Measurements from ENCODE around the gene C20orf173. TPM values are rescaled to one million over a fixed set of nuclear protein-coding genes. Genes with fewer than 3 reads are reported as not detected.

The C20orf173 gene
- total RNA-seq, 1 donor from 2014 or later = not detected

DNA sequence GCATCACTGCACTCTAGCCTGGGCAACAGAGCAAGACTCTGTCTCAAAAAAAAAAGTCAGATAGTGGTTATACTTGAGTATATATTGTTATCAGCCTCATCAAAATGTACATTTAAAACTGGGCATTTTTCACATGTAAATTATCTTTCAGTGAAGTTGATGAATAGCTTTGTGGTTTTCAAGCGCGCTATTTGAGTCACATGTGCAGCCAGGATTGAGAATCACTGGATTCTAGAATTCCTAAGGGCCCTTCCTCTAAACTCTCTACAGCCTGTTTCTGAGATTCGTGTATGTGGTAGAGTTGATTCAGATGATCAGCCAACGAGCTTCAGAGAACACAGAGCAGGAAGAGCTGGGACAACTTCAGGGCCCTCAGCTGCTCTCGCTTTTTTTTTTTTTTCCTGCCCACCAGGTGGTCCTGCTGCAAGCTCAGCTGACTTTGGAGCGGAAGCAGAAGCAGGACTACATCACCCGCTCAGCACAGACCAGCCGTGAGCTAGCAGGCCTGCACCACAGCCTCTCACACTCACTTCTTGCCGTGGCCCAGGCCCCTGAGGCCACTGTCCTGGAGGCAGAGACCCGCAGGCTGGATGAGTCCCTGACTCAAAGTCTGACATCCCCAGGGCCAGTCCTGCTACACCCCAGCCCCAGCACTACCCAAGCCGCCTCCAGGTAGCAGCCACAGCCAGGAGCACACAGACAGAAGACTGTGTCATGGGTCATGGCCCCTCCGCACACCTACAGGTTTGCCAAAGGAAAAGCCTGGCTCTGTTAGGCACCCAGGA lies 18.3 kb downstream of the C20orf173 start:
- H3K4me3 Mint-ChIP-seq = no peak overlapping the region
- no peaks in the 10 kb centered on the region for H3K79me2 ChIP-seq (ENCODE audit: low read depth)
- H3K9me3 Mint-ChIP-seq = no peaks in the 10 kb centered on the region
- no peaks in the 10 kb centered on the region for H3K4me1 Mint-ChIP-seq
- peaks cover 4% of the 10 kb centered on the region for H3K27me3 Mint-ChIP-seq (ENCODE audit: insufficient read depth, low read depth)
- no peak overlapping the region for H3K4me2 ChIP-seq
- H3F3A ChIP-seq (ENCODE audit: low read depth) = no peaks in the 10 kb centered on the region
- no peaks in the 10 kb centered on the region for H3K4me1 ChIP-seq
- no peak overlapping the region for H2AFZ ChIP-seq (replicated peaks)
- no peak overlapping the region for H3K4me3 ChIP-seq
- no peak for TF ChIP-seq EZH2 (IDR thresholded peaks at IDR 0.05)
- H3K36me3 Mint-ChIP-seq = peaks cover 11% of the 10 kb centered on the region
- H3K27ac Mint-ChIP-seq = no peak overlapping the region
- no peaks in the 10 kb centered on the region for H3K36me3 ChIP-seq
- DNase-seq (ENCODE audit: low spot score) = no peak
- no peaks in the 10 kb centered on the region for H3K9me3 ChIP-seq (ENCODE audit: low read depth)
- no peaks in the 10 kb centered on the region for H4K20me1 ChIP-seq (ENCODE audit: low read depth)
- H3K27me3 ChIP-seq = no peaks in the 10 kb centered on the region
- no peak overlapping the region for H3K9ac ChIP-seq
- no peak overlapping the region for H3K27ac ChIP-seq

DNA sequence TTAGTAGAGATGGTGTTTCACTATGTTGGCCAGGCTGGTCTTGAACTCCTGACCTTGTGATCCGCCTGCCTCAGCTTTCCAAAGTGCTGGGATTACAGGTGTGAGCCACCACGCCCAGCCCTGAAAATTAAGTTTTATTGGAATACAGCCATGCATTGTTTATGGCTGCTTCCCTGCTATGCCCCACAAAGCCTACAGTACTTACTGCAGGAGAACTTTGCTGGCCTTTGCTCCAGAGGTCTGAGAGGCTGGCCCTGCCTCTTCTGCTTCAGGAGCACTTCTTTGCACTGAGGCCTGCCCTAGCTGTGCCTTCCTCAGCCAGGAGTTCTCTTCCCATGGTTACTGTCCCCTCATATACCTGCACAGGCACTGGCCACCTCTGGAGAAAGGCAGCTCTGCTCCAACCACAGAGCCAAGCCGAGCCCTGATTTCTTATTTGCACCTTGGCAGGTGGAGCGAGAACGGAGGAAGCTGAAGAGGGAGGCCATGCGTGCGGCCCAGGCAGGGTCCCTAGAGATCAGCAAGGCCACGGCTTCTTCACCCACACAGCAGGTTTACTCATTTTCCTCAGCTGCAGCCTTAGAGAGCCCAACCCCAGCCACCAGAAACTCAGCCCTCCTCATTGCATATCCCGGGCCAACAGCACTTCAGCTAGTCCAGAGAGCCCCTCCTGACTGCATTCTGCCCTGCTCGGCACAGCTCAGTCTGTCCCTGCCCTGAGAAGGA lies 20.8 kb downstream of the C20orf173 start:
- no peak overlapping the region for H2AFZ ChIP-seq (replicated peaks)
- H3K36me3 ChIP-seq = no peaks in the 10 kb centered on the region
- no peaks in the 10 kb centered on the region for H3K27me3 ChIP-seq
- no peak for DNase-seq (ENCODE audit: low spot score)
- Mint-ChIP-seq H3K27ac (no peak overlapping the region), H3K4me1 (no peaks in the 10 kb centered on the region), H3K9me3 (no peaks in the 10 kb centered on the region), H3K4me3 (no peak overlapping the region), H3K27me3 (ENCODE audit: insufficient read depth, low read depth) (no peaks in the 10 kb centered on the region), H3K36me3 (peaks cover 18% of the 10 kb centered on the region)
- TF ChIP-seq, protein P1, sequence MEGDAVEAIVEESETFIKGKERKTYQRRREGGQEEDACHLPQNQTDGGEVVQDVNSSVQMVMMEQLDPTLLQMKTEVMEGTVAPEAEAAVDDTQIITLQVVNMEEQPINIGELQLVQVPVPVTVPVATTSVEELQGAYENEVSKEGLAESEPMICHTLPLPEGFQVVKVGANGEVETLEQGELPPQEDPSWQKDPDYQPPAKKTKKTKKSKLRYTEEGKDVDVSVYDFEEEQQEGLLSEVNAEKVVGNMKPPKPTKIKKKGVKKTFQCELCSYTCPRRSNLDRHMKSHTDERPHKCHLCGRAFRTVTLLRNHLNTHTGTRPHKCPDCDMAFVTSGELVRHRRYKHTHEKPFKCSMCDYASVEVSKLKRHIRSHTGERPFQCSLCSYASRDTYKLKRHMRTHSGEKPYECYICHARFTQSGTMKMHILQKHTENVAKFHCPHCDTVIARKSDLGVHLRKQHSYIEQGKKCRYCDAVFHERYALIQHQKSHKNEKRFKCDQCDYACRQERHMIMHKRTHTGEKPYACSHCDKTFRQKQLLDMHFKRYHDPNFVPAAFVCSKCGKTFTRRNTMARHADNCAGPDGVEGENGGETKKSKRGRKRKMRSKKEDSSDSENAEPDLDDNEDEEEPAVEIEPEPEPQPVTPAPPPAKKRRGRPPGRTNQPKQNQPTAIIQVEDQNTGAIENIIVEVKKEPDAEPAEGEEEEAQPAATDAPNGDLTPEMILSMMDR (IDR thresholded peaks at IDR 0.05) = no peak
- no peak for TF ChIP-seq EZH2phosphoT487 (IDR thresholded peaks at IDR 0.05)
- TF ChIP-seq EZH2 (IDR thresholded peaks at IDR 0.05) = no peak
- H3F3A ChIP-seq (ENCODE audit: low read depth) = no peaks in the 10 kb centered on the region
- H3K27ac ChIP-seq = no peak overlapping the region
- no peaks in the 10 kb centered on the region for H3K4me1 ChIP-seq
- no peak overlapping the region for H3K4me2 ChIP-seq
- no peaks in the 10 kb centered on the region for H3K9me3 ChIP-seq (ENCODE audit: low read depth)
- no peaks in the 10 kb centered on the region for H3K79me2 ChIP-seq (ENCODE audit: low read depth)
- H4K20me1 ChIP-seq (ENCODE audit: low read depth) = no peaks in the 10 kb centered on the region
- H3K4me3 ChIP-seq = no peak overlapping the region
- no peak overlapping the region for H3K9ac ChIP-seq

DNA sequence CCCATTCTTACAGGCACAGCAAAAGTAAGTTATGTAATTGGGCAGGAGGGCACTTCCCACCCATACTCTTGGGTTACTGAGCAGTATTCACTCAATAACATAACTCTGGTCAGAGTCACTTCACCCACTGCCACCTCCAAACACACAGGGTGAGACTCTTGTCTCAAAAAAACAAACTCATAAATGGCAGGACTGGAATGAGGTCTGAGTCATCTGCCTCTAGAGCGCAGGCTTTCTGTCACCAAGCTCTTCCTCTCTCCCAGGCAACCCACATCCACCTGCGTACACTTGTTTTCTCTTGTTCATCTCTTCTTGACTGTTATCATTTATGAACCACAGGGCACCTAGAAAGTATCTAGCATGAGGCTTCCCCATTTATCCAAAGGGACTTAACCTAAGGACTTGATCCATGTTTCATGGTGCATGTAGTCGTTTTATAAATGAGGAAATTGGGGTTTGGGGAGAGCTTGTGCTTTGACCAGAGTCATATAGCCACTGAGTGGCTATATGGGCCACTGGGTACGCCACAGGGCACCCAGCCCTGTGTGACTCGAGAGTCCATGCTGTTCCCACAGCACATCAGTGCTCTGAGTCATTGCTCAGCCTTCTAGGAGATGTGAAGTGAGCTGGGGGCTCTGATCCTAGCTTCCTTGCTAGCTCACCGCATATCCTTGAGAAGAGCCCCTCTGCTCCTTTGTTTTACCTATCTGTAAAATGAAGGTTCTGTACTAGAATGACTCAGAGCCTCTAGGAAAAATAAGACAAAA lies 22.4 kb downstream of the C20orf173 start:
- H3K36me3 ChIP-seq = no peaks in the 10 kb centered on the region
- H3K27ac ChIP-seq = no peak overlapping the region
- H3K9ac ChIP-seq = no peak overlapping the region
- no peaks in the 10 kb centered on the region for H3K9me3 ChIP-seq (ENCODE audit: low read depth)
- no peak overlapping the region for H3K4me2 ChIP-seq
- H3K27ac Mint-ChIP-seq = no peak overlapping the region
- H3K79me2 ChIP-seq (ENCODE audit: low read depth) = no peaks in the 10 kb centered on the region
- H3K4me3 Mint-ChIP-seq = no peak overlapping the region
- H3K27me3 Mint-ChIP-seq (ENCODE audit: insufficient read depth, low read depth) = no peaks in the 10 kb centered on the region
- H2AFZ ChIP-seq (replicated peaks) = no peak overlapping the region
- TF ChIP-seq, protein P1 (IDR thresholded peaks at IDR 0.05) = no peak
- TF ChIP-seq EZH2phosphoT487 (IDR thresholded peaks at IDR 0.05) = no peak
- no peak for TF ChIP-seq EZH2 (IDR thresholded peaks at IDR 0.05)
- H3K27me3 ChIP-seq = no peaks in the 10 kb centered on the region
- no peaks in the 10 kb centered on the region for H3F3A ChIP-seq (ENCODE audit: low read depth)
- no peaks in the 10 kb centered on the region for H3K4me1 Mint-ChIP-seq
- no peaks in the 10 kb centered on the region for H3K4me1 ChIP-seq
- no peak for DNase-seq (ENCODE audit: low spot score)
- H3K9me3 Mint-ChIP-seq = no peaks in the 10 kb centered on the region
- peaks cover 31% of the 10 kb centered on the region for H3K36me3 Mint-ChIP-seq
- H3K4me3 ChIP-seq = no peak overlapping the region
- no peaks in the 10 kb centered on the region for H4K20me1 ChIP-seq (ENCODE audit: low read depth)
